HepG2 (cell line): ENCODE data around the gene RFX7. TPM values are rescaled to one million over a fixed set of nuclear protein-coding genes. Genes with fewer than 3 reads are reported as not detected.

Experiments used
- CREM ChIP-seq, 2 experiments: sonication (generic) in 1 of 2; formaldehyde crosslinking in 1 of 2; IDR thresholded peaks; 2 replicates each; pipeline versions ENCODE4 v1.4.0 to v1.6.1; 2016 to 2020; ENCODE audit warnings: antibody characterized with exemption in 1 of 2, mild to moderate bottlenecking in 1 of 2, missing genetic modification reagents in 1 of 2
- ESRRA ChIP-seq: sonication (generic); formaldehyde crosslinking; IDR thresholded peaks from 2 replicates; pipeline ENCODE4 v1.5.1; 2020; ENCODE audit warnings: mild to moderate bottlenecking, low read depth, missing genetic modification reagents
- ETV5 ChIP-seq: IDR thresholded peaks from 2 replicates; pipeline ENCODE4 v1.6.1; 2018; ENCODE audit warnings: missing biosample characterization, missing genetic modification reagents, inconsistent platforms, borderline replicate concordance
- FOXJ3 ChIP-seq: sonication (generic); formaldehyde crosslinking; IDR thresholded peaks from 2 replicates; pipeline ENCODE4 v1.4.0; 2020; ENCODE audit warnings: missing genetic modification reagents, mild to moderate bottlenecking, borderline replicate concordance
- FOXK2 ChIP-seq: fragments of 450-650 bp; IDR thresholded peaks from 2 replicates; pipeline ENCODE4 v1.6.1; 2016
- JUNB ChIP-seq: sonication (generic); formaldehyde crosslinking; IDR thresholded peaks from 2 replicates; pipeline ENCODE4 v1.8.0; 2022; ENCODE audit warnings: missing genetic modification reagents, mild to moderate bottlenecking, borderline replicate concordance
- KLF12 ChIP-seq: sonication (generic); formaldehyde crosslinking; IDR thresholded peaks from 2 replicates; pipeline ENCODE4 v1.4.0; 2020; ENCODE audit warnings: missing genetic modification reagents, borderline replicate concordance
- KLF9 ChIP-seq: IDR thresholded peaks from 2 replicates; pipeline ENCODE4 v1.6.1; 2016; ENCODE audit warnings: low read depth
- MXI1 ChIP-seq: IDR thresholded peaks from 3 replicates; pipeline ENCODE4 v1.6.1; 2012; ENCODE audit warnings: low read depth, low read length, inconsistent platforms, borderline replicate concordance
- MYC ChIP-seq: sonication (generic); formaldehyde crosslinking; IDR thresholded peaks from 2 replicates; pipeline ENCODE4 v1.9.0; 2021; ENCODE audit warnings: missing genetic modification reagents, borderline replicate concordance
- NFKB2 ChIP-seq: sonication (generic); formaldehyde crosslinking; IDR thresholded peaks from 2 replicates; pipeline ENCODE4 v1.4.0; 2020; ENCODE audit warnings: missing genetic modification reagents, borderline replicate concordance
- NFYB ChIP-seq: sonication (generic); formaldehyde crosslinking; IDR thresholded peaks from 2 replicates; pipeline ENCODE4 v1.4.0; 2020; ENCODE audit warnings: missing genetic modification reagents
- PHF8 ChIP-seq: sonication (generic); formaldehyde crosslinking; IDR thresholded peaks from 2 replicates; pipeline ENCODE4 v1.5.0; 2020; ENCODE audit warnings: missing genetic modification reagents
- POLR2AphosphoS5 ChIP-seq: IDR thresholded peaks from 2 replicates; pipeline ENCODE4 v1.6.1; 2012; ENCODE audit warnings: low read depth, low read length
- POLR2G ChIP-seq: fragments of 200-400 bp; formaldehyde crosslinking; IDR thresholded peaks from 2 replicates; pipeline ENCODE4 v1.6.1; 2018; ENCODE audit warnings: mild to moderate bottlenecking, low read depth, low read length, moderate library complexity
- RFX5 ChIP-seq: IDR thresholded peaks from 2 replicates; pipeline ENCODE4 v1.6.1; 2011; ENCODE audit warnings: low read depth, low read length, improper control_type of control experiment
- TAF1 ChIP-seq: sonication (generic); formaldehyde crosslinking; IDR thresholded peaks from 2 replicates; pipeline ENCODE4 v1.4.0; 2020; ENCODE audit warnings: missing genetic modification reagents
- TARDBP ChIP-seq: sonication (generic); formaldehyde crosslinking; IDR thresholded peaks from 2 replicates; pipeline ENCODE4 v1.8.0; 2022; ENCODE audit warnings: mild to moderate bottlenecking, missing genetic modification reagents
- ZFP1 ChIP-seq: IDR thresholded peaks from 2 replicates; pipeline ENCODE4 v1.6.1; 2016
- ZNF263 ChIP-seq: sonication (generic); formaldehyde crosslinking; IDR thresholded peaks from 2 replicates; pipeline ENCODE4 v1.4.0; 2020; ENCODE audit warnings: missing genetic modification reagents
- ZNF432 ChIP-seq: sonication (generic); formaldehyde crosslinking; IDR thresholded peaks from 2 replicates; pipeline ENCODE4 v1.5.0; 2020; ENCODE audit warnings: missing genetic modification reagents, mild to moderate bottlenecking, borderline replicate concordance
- ZNF556 ChIP-seq: sonication (generic); formaldehyde crosslinking; IDR thresholded peaks from 2 replicates; pipeline ENCODE4 v1.4.0; 2020; ENCODE audit warnings: mild to moderate bottlenecking, missing genetic modification reagents, borderline replicate concordance
- ZNF713 ChIP-seq: sonication (generic); formaldehyde crosslinking; IDR thresholded peaks from 2 replicates; pipeline ENCODE4 v1.4.0; 2020; ENCODE audit warnings: mild to moderate bottlenecking, missing genetic modification reagents
- polyA plus RNA-seq, 8 experiments: library from polyadenylated mRNA; depleted of rRNA in 3 of 8; stranded (reverse) in 7 of 8; unstranded in 1 of 8; fragments of >200 nt; fragmentation: Illumina TruSeq in 4 of 8; extraction: Trizol in 4 of 8; gene quantifications; 2 replicates each; pipeline versions ENCODE4 v1.2.1 to v1.2.3, GENCODE V29; 2011 to 2016; ENCODE audit warnings: low read depth in 4 of 8, missing spikeins in 1 of 8, mixed read lengths in 1 of 8; ENCODE audit not compliant: insufficient read depth in 1 of 8
- total RNA-seq, 5 experiments: library from RNA; depleted of rRNA; stranded (reverse); fragments of >200 nt; fragmentation: Illumina TruSeq; extraction: Trizol; gene quantifications; 2 replicates each; pipeline ENCODE4 v1.2.3, GENCODE V29; 2016; ENCODE audit warnings: low read depth in 1 of 5
- TF ChIP-seq, protein P1 (sequence below): sonication (generic); formaldehyde crosslinking; IDR thresholded peaks from 2 replicates; pipeline ENCODE4 v1.8.1; 2022; ENCODE audit warnings: low read depth, mild to moderate bottlenecking, missing genetic modification reagents
- TF ChIP-seq, protein P2 (sequence below): sonication (generic); formaldehyde crosslinking; conservative IDR thresholded peaks from 2 replicates; pipeline ENCODE4 v1.4.0; 2020; ENCODE audit warnings: missing genetic modification reagents
- TF ChIP-seq, protein P3 (sequence below): sonication (generic); formaldehyde crosslinking; IDR thresholded peaks from 2 replicates; pipeline ENCODE4 v1.8.0; 2022; ENCODE audit warnings: missing genetic modification reagents, mild to moderate bottlenecking, borderline replicate concordance

Gene RFX7
- total and polyA plus RNA-seq, 2 of the 13 experiments (the other 11 are each of a cell fraction or from before 2014, with no cell fraction given), result 8.5 to 10.4 TPM

DNA sequence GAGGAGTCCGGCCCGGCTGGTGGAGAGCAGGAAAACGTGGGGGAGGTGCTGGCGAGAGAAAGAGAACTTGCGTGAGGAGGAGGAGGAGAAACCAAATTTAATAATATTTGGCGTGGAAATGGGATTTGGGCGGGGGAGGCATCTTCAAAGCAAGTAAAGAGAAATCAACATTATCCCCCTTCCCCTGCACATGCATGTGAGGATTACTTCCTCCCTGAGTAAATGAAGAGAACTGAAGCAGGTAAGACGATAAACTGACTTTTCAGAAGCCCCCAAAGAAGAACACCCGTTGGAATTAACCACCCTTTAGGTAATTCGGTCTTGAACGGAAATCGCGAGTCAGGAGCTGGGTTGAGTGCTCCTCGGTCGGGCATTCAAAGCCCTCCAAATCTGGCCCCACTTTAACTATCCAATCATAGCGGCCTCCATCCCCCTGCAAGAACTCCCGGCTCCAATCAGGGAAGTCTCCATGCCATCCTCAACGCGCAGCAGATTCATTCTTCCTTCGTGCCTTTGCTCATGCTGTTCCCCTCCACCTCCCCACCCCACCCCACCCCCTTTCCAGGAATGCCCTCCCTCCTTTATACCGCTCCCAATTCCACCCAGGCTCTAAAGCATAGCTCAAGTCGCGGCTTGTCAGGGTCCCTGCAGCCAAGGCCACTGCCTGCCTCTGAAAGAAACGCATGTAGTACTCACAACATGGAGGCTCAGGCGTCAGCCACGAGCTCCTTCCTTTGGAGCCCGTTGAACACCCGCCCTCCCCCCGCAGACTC is 545 bp upstream of the RFX7 start (continued):
- TF ChIP-seq, protein P1, sequence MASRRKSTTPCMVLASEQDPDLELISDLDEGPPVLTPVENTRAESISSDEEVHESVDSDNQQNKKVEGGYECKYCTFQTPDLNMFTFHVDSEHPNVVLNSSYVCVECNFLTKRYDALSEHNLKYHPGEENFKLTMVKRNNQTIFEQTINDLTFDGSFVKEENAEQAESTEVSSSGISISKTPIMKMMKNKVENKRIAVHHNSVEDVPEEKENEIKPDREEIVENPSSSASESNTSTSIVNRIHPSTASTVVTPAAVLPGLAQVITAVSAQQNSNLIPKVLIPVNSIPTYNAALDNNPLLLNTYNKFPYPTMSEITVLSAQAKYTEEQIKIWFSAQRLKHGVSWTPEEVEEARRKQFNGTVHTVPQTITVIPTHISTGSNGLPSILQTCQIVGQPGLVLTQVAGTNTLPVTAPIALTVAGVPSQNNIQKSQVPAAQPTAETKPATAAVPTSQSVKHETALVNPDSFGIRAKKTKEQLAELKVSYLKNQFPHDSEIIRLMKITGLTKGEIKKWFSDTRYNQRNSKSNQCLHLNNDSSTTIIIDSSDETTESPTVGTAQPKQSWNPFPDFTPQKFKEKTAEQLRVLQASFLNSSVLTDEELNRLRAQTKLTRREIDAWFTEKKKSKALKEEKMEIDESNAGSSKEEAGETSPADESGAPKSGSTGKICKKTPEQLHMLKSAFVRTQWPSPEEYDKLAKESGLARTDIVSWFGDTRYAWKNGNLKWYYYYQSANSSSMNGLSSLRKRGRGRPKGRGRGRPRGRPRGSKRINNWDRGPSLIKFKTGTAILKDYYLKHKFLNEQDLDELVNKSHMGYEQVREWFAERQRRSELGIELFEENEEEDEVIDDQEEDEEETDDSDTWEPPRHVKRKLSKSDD (CRISPR knock-in tag), result 0 out of 2 replicates have a peak, but pooled peaks have one; percentile 3
- peak; percentile 77 for TF ChIP-seq NFYB (CRISPR knock-in tag)
- TF ChIP-seq, protein P2, sequence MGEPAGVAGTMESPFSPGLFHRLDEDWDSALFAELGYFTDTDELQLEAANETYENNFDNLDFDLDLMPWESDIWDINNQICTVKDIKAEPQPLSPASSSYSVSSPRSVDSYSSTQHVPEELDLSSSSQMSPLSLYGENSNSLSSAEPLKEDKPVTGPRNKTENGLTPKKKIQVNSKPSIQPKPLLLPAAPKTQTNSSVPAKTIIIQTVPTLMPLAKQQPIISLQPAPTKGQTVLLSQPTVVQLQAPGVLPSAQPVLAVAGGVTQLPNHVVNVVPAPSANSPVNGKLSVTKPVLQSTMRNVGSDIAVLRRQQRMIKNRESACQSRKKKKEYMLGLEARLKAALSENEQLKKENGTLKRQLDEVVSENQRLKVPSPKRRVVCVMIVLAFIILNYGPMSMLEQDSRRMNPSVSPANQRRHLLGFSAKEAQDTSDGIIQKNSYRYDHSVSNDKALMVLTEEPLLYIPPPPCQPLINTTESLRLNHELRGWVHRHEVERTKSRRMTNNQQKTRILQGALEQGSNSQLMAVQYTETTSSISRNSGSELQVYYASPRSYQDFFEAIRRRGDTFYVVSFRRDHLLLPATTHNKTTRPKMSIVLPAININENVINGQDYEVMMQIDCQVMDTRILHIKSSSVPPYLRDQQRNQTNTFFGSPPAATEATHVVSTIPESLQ (CRISPR knock-in tag), result no peak
- peak; percentile 55 for TF ChIP-seq POLR2AphosphoS5
- TF ChIP-seq CREM (IDR thresholded peaks at IDR 0.05), result peak; percentile 8; the same call in 1 of the 2 replicates
- no peak for TF ChIP-seq CREM (CRISPR knock-in tag; IDR thresholded peaks at IDR 0.05)
- TF ChIP-seq JUNB (CRISPR knock-in tag), result no peak
- TF ChIP-seq TARDBP (CRISPR knock-in tag), result no peak
- TF ChIP-seq, protein P3, sequence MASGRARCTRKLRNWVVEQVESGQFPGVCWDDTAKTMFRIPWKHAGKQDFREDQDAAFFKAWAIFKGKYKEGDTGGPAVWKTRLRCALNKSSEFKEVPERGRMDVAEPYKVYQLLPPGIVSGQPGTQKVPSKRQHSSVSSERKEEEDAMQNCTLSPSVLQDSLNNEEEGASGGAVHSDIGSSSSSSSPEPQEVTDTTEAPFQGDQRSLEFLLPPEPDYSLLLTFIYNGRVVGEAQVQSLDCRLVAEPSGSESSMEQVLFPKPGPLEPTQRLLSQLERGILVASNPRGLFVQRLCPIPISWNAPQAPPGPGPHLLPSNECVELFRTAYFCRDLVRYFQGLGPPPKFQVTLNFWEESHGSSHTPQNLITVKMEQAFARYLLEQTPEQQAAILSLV, result no peak
- peak; percentile 1; the same call in 1 of the 2 replicates for TF ChIP-seq PHF8
- TF ChIP-seq KLF12 (CRISPR knock-in tag), result no peak
- no peak; the same call in 1 of the 2 replicates for TF ChIP-seq ETV5 (CRISPR knock-in tag)
- peak; percentile 41 for TF ChIP-seq MYC (CRISPR knock-in tag)
- 0 out of 2 replicates have a peak, but pooled peaks have one; percentile 2 for TF ChIP-seq ZFP1
- peak; percentile 76 for TF ChIP-seq ZNF263
- TF ChIP-seq POLR2G, result no peak; the same call in none of the 2 replicates
- peak; percentile 10; the same call in 1 of the 2 replicates for TF ChIP-seq TAF1
- no peak for TF ChIP-seq ZNF713 (CRISPR knock-in tag)
- no peak for TF ChIP-seq ESRRA
- TF ChIP-seq ZNF432 (CRISPR knock-in tag), result no peak
- no peak for TF ChIP-seq FOXK2
- peak; percentile 8; the same call in 1 of the 3 replicates for TF ChIP-seq MXI1
- 0 out of 2 replicates have a peak, but pooled peaks have one; percentile 4 for TF ChIP-seq FOXJ3 (CRISPR knock-in tag)
- TF ChIP-seq KLF9 (CRISPR knock-in tag), result no peak
- TF ChIP-seq RFX5, result peak; percentile 44
- 0 out of 2 replicates have a peak, but pooled peaks have one; percentile 7 for TF ChIP-seq ZNF556 (CRISPR knock-in tag)
- 0 out of 2 replicates have a peak, but pooled peaks have one; percentile 9 for TF ChIP-seq NFKB2 (CRISPR knock-in tag)
